Measurements from ENCODE around the gene DENND1A.

DNA sequence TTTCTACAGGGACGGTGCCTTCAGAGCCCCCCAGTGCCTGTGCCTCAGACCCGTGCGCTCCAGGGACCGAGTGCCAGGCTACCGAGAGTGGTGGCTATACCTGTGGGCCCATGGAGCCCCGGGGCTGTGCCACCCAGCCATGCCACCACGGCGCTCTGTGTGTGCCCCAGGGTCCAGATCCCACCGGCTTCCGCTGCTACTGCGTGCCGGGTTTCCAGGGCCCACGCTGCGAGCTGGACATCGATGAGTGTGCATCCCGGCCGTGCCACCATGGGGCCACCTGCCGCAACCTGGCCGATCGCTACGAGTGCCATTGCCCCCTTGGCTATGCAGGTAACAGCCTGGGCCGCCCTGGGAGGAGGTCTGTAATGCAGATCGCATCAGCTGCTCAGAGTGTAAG lies 567.1 kb downstream of the DENND1A start:
- TF ChIP-seq, protein P1, sequence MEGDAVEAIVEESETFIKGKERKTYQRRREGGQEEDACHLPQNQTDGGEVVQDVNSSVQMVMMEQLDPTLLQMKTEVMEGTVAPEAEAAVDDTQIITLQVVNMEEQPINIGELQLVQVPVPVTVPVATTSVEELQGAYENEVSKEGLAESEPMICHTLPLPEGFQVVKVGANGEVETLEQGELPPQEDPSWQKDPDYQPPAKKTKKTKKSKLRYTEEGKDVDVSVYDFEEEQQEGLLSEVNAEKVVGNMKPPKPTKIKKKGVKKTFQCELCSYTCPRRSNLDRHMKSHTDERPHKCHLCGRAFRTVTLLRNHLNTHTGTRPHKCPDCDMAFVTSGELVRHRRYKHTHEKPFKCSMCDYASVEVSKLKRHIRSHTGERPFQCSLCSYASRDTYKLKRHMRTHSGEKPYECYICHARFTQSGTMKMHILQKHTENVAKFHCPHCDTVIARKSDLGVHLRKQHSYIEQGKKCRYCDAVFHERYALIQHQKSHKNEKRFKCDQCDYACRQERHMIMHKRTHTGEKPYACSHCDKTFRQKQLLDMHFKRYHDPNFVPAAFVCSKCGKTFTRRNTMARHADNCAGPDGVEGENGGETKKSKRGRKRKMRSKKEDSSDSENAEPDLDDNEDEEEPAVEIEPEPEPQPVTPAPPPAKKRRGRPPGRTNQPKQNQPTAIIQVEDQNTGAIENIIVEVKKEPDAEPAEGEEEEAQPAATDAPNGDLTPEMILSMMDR (IDR thresholded peaks at IDR 0.05): no peak
- no peak for TF ChIP-seq POLR2A (IDR thresholded peaks at IDR 0.05)
